Epithelial cell of alveolus of lung (primary cell): ENCODE measurements around the gene NEK5. TPM values are rescaled to one million over a fixed set of nuclear protein-coding genes. Genes with fewer than 3 reads are reported as not detected.

ENCODE experiments used
- total RNA-seq: library from RNA; depleted of rRNA; stranded (reverse); fragments of >200 nt; gene quantifications from 2 replicates; pipeline ENCODE4 v1.2.1, GENCODE V29; 2015

NEK5 gene
- total RNA-seq, result not detected in 2 replicates

GRCh38 chr13:52128714-52129700 lies at the start of gene NEK5:
TSS of gene NEK5 (minus strand) at chr13:52129073. CDS start at chr13:52127482, 1,591 bp downstream.

GRCh38 chr13:52159159-52159982 lies 30.5 kb upstream of the NEK5 start, which contains the start of gene NEK3:
TSS of gene NEK3 (minus strand) at chr13:52159597. CDS start at chr13:52156191, 3,406 bp downstream.

GRCh38 chr13:52024481-52024880 lies 104.4 kb downstream of the NEK5 start, which contains the start of gene UTP14C:
TSS of gene UTP14C (plus strand) at chr13:52024691. CDS start at chr13:52028805, 4,114 bp downstream.

GRCh38 chr13:52011632-52012511 lies 117.0 kb downstream of the NEK5 start, which contains the start of gene ALG11:
TSS of gene ALG11 (plus strand) at chr13:52012398. CDS start at chr13:52012419, 21 bp downstream.

GRCh38 chr13:52010890-52011631 lies 117.8 kb downstream of the NEK5 start, which contains the start of gene ATP7B:
TSS of gene ATP7B (minus strand) at chr13:52011450. CDS start at chr13:52011337, 113 bp downstream.

Other genes with a start within 250 kb of the NEK5 start
- 2.9 and 3.1 TPM in 2 replicates for gene ATP7B, start 117.6 kb downstream of the NEK5 start, total RNA-seq
- gene ALG11, start 116.7 kb downstream of the NEK5 start, total RNA-seq, result 9.4 and 32.0 TPM in 2 replicates
- 9.1 and 14.5 TPM in 2 replicates for gene UTP14C, start 104.4 kb downstream of the NEK5 start, total RNA-seq
- 6.1 and 8.5 TPM in 2 replicates for gene NEK3, start 30.5 kb upstream of the NEK5 start, total RNA-seq